NCI-H748 treated with DMSO at 0.1 percent for 48 hours (cell line): ENCODE data around the gene HCRT.
"Not testable (repeated sequence)": the region's sequence is repeated elsewhere in the genome, so short reads cannot be mapped to it uniquely, and the experiment has no call there.

Experiments
- DNase-seq: peaks from one replicate; lab custom pipeline; 2025; lab: John Stamatoyannopoulos, UW

The HCRT gene

DNA sequence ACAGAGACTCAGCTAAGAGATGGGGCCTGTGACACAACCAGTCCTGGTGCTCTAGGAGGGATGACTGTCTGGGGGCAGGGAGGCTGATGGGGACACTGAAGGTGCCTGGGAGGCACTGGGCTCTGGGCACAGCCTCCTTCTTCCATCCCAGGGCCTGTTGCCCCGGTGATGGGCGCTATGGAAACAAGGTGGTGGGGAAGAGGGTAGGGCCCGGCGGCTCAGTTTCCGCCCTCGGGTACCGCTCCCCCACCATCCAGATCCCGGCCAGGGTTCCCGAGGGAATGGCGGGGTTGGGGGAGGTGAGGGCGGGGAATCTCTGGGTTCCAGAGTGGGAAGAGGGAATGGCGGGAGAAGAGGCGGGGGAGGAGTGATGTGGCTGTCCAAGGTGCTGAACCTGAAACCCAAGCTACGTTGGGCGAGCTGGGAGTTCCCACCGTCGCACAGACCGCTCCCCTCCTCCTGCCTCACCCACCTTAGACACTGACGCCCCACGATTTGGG is 5.3 kb downstream of the HCRT start:
- peak; percentile 53 for DNase-seq

DNA sequence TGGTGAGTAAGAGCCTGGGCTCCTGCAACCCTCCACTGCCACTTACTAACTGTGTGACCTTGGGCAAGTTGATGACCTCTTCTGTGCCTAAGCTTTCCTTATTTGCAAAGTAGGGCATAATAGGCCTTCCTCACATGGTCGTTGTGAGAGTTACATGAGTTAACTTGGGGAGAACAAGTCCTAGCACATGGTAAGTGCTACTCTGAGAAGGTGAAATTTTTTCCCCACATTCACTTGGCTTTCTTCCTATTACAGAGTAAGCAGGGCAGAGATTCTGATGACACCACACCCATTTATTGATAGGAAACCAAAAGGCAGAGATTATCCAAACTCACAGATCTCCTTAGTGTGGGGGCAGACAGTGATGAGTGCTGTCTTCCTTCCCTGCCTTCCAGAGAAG is 5.9 kb downstream of the HCRT start:
- DNase-seq = no peak

DNA sequence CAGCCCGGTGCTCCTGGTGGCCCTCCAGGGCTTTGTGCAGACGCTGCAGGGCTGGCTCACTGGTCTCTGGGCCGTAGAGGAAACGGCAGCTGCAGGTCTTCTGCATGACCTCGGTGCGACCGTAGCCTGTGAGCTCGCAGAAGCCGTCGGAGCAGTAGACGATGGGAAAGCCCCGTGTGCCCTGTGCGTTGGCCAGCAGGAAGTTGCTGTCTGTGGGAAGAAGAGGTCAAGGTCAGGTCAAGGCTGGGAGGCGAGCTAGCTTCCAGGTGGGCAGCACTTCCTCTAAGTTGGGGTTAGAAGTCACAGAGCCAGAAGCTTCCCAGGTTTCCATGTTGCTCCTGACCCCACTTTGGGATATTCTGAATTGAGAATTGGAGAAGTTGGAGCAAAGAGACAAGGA is 6.4 kb downstream of the HCRT start:
- DNase-seq = no peak

DNA sequence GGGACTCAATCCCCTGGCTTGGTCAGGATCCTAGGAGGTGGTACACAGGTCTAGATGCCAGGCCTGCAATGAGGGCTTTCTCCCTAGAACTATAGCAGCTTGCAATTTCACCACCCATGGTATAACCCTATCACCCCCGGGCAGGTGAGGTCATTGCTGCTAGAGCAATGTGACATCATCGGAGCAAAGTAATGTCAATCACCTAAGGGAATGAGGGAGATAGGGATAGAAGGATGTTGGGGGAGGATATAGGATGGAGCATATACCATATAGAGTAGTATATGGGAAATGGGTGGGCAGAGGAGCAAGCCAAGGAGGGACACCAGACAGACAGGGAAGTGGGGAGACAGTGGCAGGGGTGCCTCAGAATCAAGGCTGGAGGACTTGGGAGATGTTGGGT is 7.6 kb downstream of the HCRT start:
- DNase-seq = no peak

DNA sequence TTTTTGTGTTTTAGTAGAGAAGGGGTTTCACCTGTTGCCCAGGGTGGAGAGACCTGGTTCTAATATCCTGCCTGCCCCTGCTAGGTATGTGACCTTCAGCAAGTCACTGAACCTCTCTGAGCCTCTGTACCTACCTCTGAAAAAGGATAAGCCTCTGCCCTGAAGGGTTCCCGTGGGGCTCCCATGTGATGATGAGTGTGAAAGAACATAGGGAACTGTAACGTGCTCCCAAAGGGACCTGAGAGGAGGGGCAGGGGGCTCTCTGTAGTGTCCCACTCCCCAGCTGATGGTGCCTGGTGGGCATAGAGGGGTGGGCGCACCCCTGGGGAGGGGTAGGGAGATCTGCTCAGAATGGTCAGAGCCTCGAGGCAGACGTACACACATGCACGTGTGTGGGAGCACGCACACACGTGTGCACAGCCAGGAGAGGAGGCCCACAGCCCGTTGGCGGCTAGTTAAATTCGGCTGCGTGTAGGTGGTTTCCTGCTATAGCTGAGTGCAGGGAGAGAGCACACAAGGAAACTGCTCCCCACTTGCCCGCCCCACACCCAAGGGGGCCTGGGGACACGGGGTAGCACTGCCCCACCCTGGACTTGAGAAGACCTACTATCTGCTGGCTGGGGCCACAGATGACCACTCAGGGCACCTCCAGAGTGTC is 11.0 kb downstream of the HCRT start:
- DNase-seq = no peak

DNA sequence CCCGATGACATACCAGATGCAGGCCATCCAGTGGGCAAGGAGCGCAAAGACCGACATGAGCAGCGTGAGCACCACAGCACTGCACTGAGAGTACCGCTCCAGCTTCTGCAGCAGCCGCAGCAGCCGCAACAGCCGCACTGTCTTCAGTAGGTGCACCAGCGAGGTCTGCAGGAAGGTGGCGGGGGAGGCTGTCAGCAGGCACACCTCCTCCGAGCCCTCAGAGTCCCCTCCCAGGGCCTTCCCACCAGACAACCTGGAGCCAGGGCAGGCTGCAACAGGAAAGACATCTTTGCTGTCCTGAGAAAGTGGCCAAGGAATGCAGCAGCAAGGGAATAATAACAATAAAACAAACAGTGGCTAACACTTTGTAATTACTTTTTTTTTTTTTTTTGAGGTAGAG is 13.4 kb downstream of the HCRT start:
- no peak for DNase-seq

DNA sequence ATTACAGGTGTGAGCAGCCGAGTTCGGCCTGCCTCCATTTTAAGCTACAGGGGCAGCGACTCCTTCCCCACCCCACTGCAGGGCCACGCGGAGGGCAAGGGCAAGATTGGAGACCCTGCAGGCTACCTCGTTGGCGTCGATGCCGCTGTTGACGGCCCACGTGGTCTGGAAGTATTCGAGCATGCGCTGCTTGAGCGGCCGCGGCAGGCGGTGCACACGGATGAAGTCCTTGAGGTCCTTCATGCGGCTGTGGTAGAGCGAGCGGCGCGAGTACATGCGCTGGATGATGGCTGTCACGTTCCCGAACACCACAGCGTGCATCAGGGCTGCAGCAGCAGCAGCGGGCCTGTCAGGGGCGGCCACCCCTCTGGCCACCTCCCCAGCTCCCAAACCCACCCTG is 15.9 kb downstream of the HCRT start:
- no peak for DNase-seq

DNA sequence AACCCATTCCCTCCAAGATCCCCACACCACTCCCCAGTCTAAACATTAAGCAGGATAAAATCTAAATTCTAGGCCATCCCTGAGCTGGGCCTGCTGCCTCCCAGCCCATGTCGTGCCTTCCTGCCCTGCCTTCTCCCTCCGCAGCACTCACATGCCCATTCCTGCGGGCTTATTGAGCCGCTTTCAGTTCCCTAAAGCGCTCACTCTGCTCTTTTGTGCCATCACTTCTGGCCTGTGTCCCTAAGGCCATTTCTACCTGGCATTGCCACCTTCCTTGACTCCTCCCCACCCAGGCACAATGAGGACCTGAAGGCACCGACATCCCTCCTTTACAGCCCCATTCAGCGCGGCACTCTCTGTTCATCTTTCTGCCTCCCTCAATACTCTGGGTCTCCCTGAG is 17.4 kb downstream of the HCRT start:
- DNase-seq = no peak

DNA sequence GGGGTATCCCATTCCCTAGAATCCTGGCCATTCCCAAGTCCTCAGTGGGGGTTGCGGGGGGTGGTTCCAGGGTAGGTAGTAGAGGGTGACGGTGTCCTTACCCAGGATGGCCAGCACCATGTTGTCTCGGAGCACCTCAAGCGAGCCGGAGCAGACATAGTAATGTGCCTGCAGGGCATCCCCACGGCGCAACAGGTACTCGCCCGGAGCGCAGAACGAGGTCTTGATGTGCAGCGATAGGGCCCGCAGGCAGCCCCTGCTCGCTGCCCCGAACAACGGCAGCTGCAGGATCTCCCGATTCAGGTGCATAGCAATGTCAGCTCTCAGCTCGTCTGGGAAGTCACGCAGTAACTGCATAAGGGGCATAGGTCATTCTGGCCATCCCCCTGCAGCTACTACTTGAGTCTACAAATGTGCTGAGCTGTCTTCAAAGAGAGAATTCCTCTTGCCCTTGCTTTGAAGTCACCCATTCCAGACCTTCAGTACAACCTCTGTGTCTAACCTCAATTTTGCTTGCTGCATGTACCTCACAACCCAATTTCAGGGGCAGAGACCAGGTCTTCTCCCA is 19.0 kb downstream of the HCRT start:
- DNase-seq = no peak

DNA sequence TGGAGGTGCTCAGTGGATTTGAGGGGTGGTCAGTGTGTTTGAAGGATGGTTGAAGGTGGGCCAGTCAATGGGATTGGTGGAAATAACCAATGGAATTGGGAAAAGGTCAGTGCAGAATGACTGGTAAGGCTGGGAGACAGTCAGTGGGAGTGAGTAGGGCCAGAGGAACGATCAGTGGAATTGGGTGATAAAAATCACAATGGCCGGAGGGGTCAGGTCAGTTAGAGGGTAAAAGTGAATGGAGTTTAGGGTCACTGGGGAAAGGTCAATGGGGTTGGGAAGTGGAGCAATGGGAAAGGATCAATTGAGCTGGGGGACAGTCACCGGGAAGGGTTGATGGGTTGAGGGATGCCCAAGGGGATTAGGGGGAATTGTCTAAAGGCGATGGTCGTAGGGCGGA is 19.5 kb downstream of the HCRT start:
- no peak for DNase-seq

DNA sequence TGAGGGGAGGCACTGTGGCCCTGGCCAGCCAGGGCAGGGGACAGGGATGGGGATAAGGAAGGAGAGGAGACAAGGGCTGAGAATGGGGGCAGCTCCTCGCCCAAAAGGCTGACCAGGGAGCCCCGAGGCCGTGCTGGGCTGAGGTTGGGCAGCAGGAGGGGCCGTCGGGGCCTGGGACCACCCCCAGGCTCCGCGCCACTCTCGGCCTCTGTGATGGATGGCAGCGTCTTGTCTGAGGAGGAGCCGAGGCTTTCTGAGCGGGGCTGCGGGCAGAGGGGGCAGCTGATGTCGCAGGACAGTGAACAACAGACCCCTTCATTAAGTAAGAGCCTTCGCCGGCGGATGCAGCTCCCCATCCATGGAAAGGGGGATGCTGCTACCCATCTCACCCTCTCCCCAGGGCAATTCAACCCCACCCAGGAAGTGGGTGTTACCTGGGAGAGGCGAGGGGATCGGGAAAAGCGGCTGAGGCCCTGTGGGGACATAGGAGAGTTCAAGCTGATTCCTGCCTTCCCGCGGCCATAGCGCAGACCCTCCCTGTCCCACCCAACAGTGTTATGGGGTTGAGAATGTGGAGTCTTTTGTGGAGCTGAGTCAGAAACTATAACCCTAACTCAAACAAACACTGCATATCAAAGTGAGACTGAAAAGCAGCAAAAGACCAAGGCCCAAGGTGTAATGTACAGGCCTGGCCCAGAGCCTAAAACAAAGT is 21.4 kb downstream of the HCRT start:
- no peak for DNase-seq

DNA sequence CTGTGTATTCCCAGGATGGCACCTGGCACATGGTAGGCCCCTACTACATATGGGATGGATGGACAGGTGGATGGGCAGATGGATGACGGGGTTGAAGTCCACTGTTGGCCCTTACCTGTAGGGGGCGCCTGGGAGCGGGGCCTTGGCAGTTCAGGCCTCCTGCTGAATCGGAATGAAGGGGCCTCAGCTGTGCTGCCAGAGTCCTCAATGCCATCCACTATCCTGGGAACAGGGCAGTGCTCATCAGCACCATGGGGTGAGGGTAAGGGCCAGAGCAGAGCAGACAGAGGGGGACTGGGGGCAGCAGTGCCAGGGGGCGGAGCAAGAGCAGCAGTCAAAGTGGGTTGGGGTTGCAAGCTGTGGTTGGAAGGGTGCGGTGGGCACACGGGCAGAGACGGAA is 22.1 kb downstream of the HCRT start:
- DNase-seq = no peak

DNA sequence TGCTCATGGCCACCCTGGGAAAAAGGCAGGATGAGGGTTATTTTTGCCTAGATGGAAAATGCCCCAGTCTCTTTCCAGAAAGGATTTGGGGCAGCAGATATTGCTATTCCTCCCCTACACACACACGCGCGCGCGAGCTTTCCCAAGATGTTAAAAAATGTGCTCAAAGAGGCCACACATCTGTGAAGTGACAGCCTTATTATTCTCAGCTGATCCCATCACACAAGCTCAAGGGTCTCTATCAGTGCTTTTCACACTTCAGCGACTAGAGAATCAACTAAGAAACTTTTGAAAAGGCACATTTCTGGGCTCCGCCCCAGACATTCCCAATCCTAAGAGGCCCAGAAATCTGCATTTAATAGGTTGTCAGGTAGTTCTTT is 24.7 kb downstream of the HCRT start:
- no peak for DNase-seq

DNA sequence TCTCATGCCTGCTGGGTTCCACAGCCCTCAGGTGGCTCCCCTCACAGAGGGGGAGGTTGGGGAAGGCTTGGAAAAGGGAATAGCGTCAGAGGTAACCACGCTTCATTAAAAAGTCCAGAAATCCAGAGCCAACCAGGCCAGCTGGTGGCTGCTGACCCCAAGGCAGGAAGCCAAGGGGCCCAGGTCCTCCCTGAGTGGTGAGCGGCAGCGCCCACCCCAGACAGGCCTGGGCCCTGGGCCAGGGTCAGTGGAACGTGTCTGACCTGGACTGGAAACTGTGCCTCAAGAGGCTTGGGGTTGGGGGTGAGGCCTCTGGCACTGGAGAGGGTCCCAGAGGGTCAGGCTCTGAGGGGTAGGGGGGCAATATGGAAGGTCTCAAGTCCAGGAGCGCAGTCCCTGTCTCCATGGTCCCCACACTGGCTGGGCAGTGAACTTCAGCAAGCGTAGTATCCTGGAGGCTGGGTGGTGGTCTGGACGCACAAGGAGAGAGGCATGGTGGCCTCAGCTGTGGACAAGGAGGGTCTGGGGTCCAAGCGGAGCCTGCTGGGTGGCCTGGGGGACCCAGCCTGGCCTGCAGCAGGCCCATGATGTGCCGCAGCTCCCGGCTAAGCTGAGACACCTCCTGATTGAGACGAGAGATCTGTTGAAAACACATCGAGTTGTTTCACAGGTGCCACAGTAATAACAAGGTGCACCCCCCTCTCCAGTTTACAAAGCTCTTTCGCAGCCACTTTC is 25.3 kb downstream of the HCRT start:
- DNase-seq = no peak

DNA sequence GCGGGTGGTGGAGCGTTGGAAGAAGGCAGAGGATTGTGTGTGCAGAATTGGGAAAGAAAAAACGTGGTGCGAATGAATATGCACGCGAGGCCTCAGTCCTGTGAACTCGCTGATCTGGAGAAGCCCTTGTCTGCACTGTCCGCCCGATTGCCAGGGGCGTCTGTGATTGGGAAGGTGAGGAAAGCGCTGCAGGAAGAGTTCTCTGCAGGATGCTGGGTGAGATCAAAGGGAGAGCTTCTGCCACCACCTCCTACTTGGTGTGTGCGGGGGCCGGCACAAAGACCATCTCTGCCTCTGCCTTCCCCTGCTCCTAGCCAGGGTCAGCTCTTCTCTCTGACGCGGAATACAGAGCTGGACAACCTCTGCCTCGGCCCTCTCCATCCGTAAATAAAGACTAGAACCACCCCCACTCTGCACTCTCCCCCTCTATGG is 29.6 kb downstream of the HCRT start:
- no peak for DNase-seq

DNA sequence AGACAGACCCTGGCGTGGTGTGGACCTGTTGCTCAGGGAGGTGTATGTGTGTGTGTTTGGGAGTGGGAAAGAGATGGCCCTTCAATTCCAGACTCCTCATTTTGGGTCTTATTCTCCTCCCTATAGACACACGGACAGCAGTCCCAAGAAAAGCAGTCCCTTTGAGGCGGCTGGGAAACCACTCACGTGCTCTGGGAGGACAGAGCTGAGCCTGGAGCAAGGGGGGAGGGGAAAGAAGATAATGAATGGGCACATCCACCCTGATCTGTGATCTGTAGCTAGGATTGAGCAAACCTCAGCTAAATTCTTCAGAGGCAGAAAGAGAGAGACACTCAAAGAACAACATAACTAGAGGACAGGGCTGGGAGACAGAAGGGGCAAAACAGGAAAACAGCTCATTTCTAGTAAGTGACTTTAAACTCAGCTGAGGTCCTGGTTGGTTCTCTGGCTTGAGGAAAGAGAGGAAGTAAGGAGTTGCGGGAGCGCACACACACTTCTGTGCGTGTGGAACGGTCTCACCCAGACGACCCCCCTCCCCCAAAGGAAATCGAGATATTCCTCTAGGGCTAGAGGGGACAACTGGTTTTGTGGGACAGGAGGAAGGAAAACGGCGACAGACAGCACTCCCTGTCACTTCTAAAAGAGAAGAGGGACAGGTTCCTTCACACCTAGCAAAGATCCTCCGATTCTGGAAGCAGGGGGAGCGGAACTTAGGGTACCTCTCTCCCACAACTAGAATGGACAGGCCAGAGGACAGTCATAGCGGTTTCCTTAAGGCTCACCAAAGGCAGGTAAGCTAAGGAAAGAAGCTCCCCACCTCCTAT is 31.1 kb downstream of the HCRT start:
- no peak for DNase-seq

DNA sequence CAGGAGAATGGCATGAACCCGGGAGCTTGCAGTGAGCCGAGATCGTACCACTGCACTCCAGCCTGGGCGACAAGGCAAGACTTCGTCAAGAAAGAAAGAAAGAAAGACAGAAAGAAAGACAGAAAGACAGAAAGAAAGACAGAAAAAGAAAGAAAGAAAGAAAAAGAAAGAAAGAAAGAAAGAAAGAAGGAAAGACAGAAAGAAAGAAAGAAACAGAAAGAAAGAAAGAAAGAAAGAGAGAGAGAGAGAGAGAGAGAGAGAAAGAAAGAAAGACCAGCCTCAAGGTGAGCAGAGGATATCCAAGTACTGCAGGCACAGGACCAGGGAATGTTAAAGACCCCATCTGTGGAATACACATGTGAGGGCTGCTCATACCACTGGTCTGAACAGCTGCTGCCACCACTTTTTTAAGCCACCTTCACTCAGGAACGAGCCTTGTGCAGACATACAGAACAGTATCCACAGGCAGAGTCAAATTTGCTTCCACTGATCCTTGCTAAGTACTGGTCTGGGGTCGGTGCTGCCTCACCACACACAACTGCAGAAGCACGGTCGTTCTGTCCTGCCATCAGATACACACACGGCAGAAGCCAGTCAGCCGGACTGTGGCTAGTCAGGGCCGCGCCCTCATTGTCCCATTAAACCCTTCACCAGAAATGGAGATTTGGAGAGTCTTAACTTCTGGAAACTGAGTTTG is 38.2 kb downstream of the HCRT start:
- no peak for DNase-seq

DNA sequence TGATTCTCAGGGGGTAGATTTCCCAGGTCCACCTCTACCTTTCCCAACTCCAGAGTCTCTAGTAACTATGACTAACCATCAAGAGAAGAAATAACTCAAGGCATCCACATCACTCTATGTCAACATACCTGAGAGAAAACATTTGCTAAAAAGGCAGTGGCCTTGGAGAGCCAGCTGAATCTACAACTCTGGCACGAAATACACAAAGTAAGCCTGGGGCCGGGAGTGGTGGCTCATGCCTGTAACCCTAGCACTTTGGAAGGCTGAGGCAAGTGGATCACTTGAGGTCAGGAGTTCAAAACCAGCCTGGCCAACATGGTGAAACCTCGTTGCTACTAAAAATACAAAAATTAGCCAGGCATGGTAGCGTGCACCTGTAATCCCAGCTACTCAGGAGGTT is 42.1 kb downstream of the HCRT start:
- DNase-seq = not testable (repeated sequence)

DNA sequence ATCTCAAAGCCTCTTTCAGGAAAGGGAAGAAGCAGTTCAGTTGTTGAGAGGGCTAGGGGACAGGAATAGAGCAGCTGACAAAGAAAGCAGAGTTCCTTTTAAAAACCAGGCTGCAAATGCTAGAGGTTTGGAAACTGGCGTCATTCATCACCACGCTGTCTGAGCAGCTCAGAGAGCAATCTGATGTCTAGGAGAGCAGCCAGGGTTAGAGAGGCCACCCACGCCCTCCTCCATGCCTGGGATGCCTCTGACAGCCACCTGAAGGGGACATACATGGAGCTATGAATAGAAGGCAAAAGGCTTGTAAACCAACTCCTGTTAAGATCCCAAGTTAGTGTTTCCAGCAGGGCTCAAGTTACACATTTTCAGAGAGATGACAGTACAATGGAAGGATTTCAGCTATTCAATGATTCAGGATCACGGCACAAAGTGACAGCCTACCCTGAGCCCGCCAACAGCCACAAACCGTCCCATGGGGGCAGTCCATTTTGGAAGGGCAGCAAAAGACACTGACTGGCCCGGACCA is 42.8 kb downstream of the HCRT start:
- DNase-seq = no peak

DNA sequence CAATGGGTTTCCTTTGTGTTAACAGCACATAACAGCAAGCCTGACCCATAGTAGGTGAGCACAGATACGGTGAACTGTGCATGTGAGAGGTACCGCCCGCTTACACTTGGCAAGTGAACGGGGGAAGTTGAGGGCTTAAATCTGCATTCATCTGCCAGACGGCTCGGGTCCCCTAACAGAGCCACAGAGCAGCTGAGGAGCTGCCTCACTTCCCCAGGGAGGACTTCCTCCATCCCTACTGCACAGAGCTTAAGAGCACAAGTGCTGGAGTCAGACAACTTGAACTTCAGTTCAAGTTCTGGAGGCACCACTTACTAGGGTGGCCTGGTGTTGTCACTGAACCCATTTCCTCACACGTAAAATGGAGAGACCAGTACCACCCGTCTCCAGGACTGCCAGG is 43.9 kb downstream of the HCRT start:
- DNase-seq = no peak

DNA sequence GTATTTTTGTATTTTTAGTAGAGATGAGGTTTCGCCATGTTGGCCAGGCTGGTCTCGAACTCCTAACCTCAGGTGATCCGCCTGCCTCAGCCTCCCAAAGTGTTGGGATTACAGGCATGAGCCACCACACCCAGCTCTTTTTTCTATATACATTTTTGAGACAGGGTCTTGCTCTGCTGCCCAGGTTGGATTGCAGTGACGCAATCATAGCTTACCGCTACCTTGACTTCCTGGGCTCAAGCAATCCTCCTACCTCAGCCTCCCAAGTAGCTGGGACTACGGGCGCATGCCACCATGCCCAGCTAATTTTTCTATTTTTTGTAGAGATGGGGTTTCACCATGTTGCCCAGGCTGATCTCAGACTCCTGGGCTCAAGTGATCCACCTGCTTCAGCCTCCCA is 44.6 kb downstream of the HCRT start:
- DNase-seq = not testable (repeated sequence)
